Measurements from ENCODE around the gene GRP.

The GRP gene

GRCh38 chr18:59219672-59220163 is at the start of gene GRP:
TSS of gene GRP (plus strand) at chr18:59220158. CDS start at chr18:59220266, 108 bp downstream.
- DNase-seq (ENCODE audit: insufficient read length, low spot score) (no peak), FAIRE-seq (no peak)

- no peak for FAIRE-seq
- DNase-seq (ENCODE audit: insufficient read length, low spot score) = no peak
Measured at GRCh38 chr18:59172664-59173249, 47.2 kb upstream of the GRP start.

GRCh38 chr18:59177485-59177884 is 42.5 kb upstream of the GRP start:
- FAIRE-seq (no peak), DNase-seq (ENCODE audit: insufficient read length, low spot score) (no peak)

DNA sequence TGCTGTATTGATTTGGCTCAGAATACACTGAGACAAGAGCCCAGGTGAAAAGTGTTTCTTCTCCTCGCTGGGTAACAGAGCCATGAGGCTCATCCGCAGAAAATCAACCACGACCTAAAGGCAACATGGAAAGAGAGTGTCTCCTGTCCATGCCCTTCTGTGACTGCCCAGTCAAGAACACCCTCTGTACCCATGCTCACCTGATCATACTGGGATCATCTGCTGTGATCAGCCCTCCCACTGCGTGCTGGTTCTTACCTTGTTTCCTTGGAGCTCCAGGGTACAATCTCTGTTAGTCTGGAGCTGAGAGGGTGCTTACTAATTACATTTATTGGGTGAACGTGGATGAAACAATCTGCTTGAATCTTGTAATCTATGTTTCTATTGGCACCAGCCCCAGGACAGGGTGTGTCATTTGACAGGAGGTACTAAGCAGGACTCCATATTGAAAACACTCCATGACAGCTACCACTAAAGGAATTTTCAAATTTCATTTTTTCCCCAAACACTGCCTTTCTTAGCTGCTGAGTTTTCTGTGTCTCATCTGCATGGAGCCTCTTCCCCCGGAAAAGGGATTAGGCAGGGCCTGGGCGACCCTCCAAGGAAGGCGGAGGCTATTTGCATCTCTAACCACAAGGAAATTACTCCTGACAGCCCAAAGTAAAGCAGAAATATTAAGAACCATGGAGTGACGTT is 39.7 kb upstream of the GRP start:
- no peak for FAIRE-seq
- no peak for DNase-seq (ENCODE audit: insufficient read length, low spot score)

DNA sequence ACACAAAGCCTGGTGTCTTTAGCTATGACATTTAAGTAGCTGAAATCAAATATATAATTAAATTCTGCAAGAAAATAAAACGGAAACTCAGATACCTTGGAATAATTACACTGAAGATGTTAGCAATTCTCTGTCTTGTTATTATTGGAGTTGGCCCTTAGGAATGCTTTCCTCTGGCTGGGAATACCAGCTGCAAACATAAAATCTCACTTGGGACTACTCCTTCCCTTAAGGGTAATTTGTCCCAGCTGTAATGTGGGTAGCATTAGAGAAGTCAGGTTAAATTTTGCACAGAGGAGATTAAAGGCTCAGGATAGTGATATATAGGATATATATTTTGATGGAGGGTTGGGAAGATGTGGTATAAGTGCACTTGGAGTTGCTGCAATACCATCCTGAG is 37.3 kb upstream of the GRP start:
- no peak for DNase-seq (ENCODE audit: insufficient read length, low spot score)
- no peak for FAIRE-seq

DNA sequence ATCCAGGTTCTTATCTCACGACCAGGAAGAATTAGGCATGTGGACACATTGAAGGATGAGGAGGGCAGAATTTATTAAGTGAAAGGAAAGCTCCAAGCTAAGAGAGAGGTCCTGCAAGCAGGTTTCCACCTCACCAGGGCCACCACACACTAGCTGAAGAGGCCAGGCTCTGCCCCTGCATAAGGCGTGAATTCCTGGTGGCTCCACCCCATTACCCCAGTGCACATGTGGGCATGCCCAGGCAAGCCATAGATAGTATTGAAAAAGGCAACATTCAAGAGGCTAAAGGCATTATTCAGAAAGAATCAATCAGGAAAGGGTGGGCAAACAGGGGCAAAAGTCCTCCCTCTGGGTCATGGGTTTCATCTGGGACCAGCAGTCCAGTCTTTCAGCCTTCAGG is 30.9 kb upstream of the GRP start:
- no peak for FAIRE-seq
- DNase-seq (ENCODE audit: insufficient read length, low spot score) = no peak

DNA sequence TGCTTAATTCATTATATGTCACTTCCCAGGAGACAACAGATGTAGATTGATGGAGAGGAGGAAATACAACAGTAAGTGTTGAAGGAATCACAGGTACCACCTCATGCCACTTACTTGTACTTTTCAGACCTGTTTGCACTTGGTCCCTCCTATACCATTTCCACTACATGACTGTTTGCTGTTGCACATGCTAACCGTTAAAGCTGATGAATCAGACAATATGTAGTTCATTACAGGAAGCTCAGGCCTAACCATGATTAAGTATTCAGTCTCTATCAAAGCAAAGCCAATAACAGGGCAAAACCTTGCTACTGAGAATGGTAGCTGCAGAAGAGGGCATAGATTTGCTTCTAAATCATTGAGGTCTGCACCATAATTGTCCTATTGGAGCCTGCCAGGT is 30.2 kb upstream of the GRP start:
- FAIRE-seq (no peak), DNase-seq (ENCODE audit: insufficient read length, low spot score) (no peak)

GRCh38 chr18:59196161-59196725 is 23.7 kb upstream of the GRP start:
- no peak for DNase-seq (ENCODE audit: insufficient read length, low spot score)
- no peak for FAIRE-seq

GRCh38 chr18:59197636-59198035 is 22.3 kb upstream of the GRP start:
- DNase-seq (ENCODE audit: insufficient read length, low spot score) = no peak
- no peak for FAIRE-seq

DNA sequence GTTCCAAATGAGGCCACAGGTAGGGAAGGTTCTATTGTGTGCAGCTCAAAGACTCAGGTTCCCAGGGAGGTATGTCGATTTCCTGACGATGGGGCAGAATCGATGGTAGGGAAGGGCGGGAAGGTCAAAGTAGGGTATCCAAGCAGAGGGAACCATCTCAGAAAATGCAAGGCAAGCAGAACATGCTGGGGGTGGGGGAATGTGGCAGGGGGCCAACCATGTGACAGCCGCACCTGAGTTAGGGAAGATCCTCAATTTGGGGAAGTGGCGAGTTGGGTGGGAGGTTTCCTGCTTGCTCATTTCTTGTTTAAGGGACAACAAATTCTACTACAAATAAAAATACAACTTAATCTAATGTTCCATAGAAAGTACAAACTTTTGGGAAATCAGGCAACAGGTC is 21.7 kb upstream of the GRP start:
- DNase-seq (ENCODE audit: insufficient read length, low spot score) (no peak), FAIRE-seq (no peak)

- FAIRE-seq (no peak), DNase-seq (ENCODE audit: insufficient read length, low spot score) (no peak)
Measured at GRCh38 chr18:59200787-59201186, 19.2 kb upstream of the GRP start.

DNA sequence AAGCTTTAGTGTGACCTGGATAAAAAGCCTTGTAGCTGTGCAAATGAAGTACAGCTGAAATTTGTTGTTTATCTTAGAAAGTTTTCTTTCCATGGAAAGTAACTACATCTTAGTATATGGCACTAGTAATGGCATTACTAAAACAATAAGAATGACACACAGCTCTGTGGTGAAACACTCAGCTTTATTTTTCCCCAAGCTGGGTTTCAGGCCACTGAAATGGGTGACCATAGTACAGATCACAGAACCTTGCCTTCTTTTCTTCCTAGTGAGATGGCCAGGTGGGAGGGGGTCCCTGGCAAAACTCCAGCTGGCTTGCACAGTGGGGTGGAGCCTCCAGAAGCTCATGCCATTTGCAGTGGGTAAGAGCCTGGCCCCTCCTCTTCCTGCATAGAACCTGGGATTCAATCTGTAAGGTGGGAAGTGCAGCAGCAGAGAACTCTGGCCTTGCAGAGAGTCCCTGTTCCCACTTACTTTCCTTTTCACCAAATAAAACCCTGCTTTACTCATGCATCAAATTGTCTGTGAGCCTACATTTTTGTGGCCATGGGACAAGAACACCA is 17.6 kb upstream of the GRP start:
- no peak for DNase-seq (ENCODE audit: insufficient read length, low spot score)
- no peak for FAIRE-seq

DNA sequence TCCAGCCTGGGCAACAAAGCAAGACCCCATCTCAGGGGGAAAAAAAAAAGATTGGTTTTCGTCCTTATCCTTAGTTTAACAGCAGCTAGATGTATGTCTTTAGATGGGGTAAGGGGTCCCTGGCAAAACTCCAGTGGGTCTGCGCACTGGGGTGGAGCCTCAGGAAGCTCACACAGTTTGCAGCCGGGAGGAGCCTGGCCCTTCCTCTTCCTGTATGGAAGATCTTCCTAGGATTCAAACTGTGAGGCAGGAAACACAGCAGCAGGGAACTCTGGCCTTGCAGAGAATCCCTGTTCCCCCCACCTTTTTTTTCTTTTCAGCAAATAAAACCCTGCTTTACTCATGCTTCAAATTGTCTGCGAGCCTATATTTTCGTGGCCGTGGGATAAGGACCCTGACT is 12.5 kb upstream of the GRP start:
- FAIRE-seq = no peak

GRCh38 chr18:59208602-59209125 is 11.3 kb upstream of the GRP start:
- no peak for FAIRE-seq
- no peak for DNase-seq (ENCODE audit: insufficient read length, low spot score)

More for the DNA sequence above, 12.5 kb upstream of the GRP start:
- no peak for DNase-seq (ENCODE audit: insufficient read length, low spot score)

DNA sequence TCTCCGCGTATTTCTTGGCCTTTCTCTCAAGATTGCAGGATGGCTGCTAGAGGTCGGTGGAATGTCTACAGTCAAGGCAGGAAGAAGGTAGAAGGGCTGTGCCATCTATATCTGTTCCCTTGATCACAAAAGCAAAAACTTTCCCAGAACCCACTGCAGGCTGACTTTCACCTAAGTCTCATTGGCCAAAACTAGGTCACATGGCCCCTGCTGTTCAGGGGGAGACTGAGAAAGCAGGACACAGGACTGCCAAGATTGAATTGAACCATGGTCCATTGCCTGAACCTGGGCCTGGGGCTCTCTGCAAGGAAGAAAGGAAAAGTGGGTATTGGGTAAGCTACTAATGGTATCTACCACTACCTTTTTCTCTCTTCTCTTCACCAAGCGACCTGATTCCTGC is 9.7 kb upstream of the GRP start:
- no peak for FAIRE-seq
- no peak for DNase-seq (ENCODE audit: insufficient read length, low spot score)

- no peak for DNase-seq (ENCODE audit: insufficient read length, low spot score)
- no peak for FAIRE-seq
Measured at GRCh38 chr18:59211629-59212028, 8.3 kb upstream of the GRP start.

DNA sequence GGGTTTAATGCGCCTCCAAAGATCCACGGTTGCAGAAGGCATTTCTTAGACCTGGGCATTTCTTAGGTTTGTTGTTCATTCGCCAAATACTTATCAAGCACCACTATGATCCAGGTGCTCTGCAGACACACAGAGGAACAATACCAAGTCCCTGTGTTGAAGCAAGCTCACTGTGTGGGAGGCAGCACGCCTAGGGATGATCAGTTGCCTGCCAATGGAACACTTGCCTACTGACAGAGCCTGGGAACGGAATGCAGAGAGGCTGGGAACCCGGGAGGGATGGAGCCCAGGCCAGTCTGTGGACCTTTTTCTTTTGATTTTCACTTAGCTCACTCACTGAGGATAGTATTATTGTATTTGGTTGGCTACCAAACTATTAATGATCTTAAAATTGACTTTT is 1.9 kb upstream of the GRP start:
- no peak for DNase-seq (ENCODE audit: insufficient read length, low spot score)
- FAIRE-seq = no peak

DNA sequence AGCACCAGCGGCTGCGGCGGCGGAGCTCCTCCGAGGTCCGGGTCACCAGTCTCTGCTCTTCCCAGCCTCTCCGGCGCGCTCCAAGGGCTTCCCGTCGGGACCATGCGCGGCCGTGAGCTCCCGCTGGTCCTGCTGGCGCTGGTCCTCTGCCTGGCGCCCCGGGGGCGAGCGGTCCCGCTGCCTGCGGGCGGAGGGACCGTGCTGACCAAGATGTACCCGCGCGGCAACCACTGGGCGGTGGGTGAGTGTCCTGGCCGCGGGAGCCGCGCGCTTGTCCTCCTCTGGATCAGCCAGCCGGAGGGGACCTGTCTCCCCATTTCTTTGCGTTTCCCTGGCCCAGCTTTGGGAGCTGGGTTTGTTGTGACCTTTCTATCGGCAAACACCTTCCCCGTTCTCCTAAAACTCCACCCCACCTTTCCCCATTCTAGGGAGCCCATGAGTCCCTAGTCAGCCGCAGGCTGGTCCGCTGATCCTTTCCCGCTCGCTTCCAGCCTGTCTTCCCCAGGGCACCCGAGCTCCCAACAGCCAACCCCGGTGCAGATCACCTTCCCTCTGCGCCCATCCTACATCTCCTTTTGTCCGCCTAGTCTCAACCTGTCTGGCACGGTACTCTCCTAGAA is 316 bp downstream of the GRP start:
- DNase-seq (ENCODE audit: insufficient read length, low spot score) = no peak
- no peak for FAIRE-seq

DNA sequence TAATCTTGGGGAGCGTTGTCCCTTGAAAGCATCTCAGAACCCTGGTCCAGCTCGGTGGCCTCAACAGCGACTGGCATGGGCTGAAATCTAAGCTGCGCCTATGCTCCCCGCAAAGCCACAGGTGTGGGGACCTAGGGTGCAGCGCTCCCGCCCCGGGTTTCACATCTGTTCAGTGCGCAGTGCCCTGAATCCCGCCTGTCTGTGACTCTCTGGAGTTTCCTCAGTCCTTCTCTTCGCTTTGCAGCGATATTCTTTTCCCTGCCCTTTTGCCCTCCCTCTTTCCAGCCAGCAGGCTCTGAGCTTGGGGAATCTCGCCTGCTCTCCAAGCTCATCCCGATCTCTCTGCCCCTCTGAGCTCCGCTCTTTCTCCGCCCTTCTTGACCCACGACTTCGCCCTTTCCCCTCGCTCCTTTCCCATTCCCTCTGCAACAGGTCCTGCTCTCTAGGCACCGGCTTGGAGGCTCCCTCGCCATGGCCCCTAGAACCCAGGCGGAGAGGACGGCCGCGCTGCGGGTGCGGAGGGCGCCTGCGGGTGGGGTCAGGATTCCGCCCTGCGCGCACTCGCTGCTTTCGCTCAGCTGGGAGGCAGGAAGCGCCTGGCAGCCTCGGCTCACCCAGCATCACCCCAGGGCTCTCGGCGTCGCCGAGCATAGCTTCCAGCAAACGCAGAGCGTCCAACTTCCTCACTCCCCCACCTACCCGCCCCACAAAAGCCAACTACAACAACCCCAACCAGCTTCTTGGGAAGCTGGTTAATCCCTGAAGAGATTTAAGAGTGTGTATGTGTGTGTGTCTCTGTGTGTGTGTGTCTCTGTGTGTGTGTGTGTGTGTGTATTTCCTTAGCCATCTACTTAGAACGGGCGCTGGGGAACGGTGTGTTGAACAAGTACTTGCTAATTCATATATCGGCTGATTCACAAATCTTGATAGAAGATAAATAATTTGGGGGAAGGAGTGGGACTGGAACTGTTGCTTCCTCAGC is 1.1 kb downstream of the GRP start:
- DNase-seq (ENCODE audit: insufficient read length, low spot score) (no peak), FAIRE-seq (no peak)

GRCh38 chr18:59222341-59222740 is 2.4 kb downstream of the GRP start:
- no peak for DNase-seq (ENCODE audit: insufficient read length, low spot score)
- no peak for FAIRE-seq

Data from GM19239 (cell line).